BLaER1 (cell line): ENCODE data around the gene LRRC27.

Experiments used
- H3K27ac ChIP-seq: shearing (Covaris generic); formaldehyde crosslinking; 2 replicates; pipeline ENCODE4 v1.8.1; 2022
- H3K27me3 ChIP-seq: shearing (Covaris generic); formaldehyde crosslinking; 2 replicates; pipeline ENCODE4 v1.8.1; 2022
- H3K36me3 ChIP-seq: shearing (Covaris generic); formaldehyde crosslinking; 2 replicates; pipeline ENCODE4 v1.8.1; 2022
- H3K4me1 ChIP-seq: shearing (Covaris generic); formaldehyde crosslinking; 2 replicates; pipeline ENCODE4 v1.8.1; 2022
- H3K4me2 ChIP-seq: shearing (Covaris generic); formaldehyde crosslinking; 2 replicates; pipeline ENCODE4 v1.8.1; 2022
- H3K4me3 ChIP-seq: shearing (Covaris generic); formaldehyde crosslinking; 2 replicates; pipeline ENCODE4 v1.8.1; 2022
- H3K9ac ChIP-seq: shearing (Covaris generic); formaldehyde crosslinking; 2 replicates; pipeline ENCODE4 v1.8.1; 2022
- H3K9me3 ChIP-seq: shearing (Covaris generic); formaldehyde crosslinking; 2 replicates; pipeline ENCODE4 v1.8.1; 2022
- H4K20me1 ChIP-seq: shearing (Covaris generic); formaldehyde crosslinking; 2 replicates; pipeline ENCODE4 v1.8.1; 2022
- Cebpa-rat ChIP-seq: shearing (Covaris generic); IDR thresholded peaks from 2 replicates; pipeline ENCODE4 v1.8.1; 2022

The LRRC27 gene

GRCh38 chr10:132403511-132404168, 71.6 kb downstream of the LRRC27 start:
- no peak for TF ChIP-seq Cebpa-rat
- H3K27me3 ChIP-seq, result no peaks in the 10 kb centered on the region
- peaks cover 66% of the 10 kb centered on the region for H4K20me1 ChIP-seq
- no peaks in the 10 kb centered on the region for H3K9me3 ChIP-seq
- no peak overlapping the region for H3K4me3 ChIP-seq
- H3K9ac ChIP-seq, result no peak overlapping the region
- no peak overlapping the region for H3K27ac ChIP-seq
- peaks cover 18% of the 10 kb centered on the region for H3K36me3 ChIP-seq
- H3K4me1 ChIP-seq, result peaks cover 91% of the 10 kb centered on the region
- H3K4me2 ChIP-seq, result peak overlapping the region; percentile 99

- H3K36me3 ChIP-seq, result peaks cover 18% of the 10 kb centered on the region
- peaks cover 91% of the 10 kb centered on the region for H3K4me1 ChIP-seq
- no peaks in the 10 kb centered on the region for H3K9me3 ChIP-seq
- H3K4me2 ChIP-seq, result peak overlapping the region; percentile 99
- no peak for TF ChIP-seq Cebpa-rat
- peaks cover 66% of the 10 kb centered on the region for H4K20me1 ChIP-seq
- H3K9ac ChIP-seq, result no peak overlapping the region
- H3K4me3 ChIP-seq, result no peak overlapping the region
- H3K27me3 ChIP-seq, result no peaks in the 10 kb centered on the region
- no peak overlapping the region for H3K27ac ChIP-seq
Measured at GRCh38 chr10:132404169-132404880, 72.3 kb downstream of the LRRC27 start.

GRCh38 chr10:132404911-132405462, 73.0 kb downstream of the LRRC27 start:
- Histone ChIP-seq H3K9ac (no peak overlapping the region), H3K36me3 (peaks cover 18% of the 10 kb centered on the region), H3K27ac (no peak overlapping the region), H4K20me1 (peaks cover 66% of the 10 kb centered on the region), H3K4me1 (peaks cover 91% of the 10 kb centered on the region), H3K9me3 (no peaks in the 10 kb centered on the region), H3K27me3 (no peaks in the 10 kb centered on the region), H3K4me2 (no peak overlapping the region), H3K4me3 (no peak overlapping the region)
- no peak for TF ChIP-seq Cebpa-rat

GRCh38 chr10:132405463-132405991, 73.5 kb downstream of the LRRC27 start:
- no peak overlapping the region for H3K4me2 ChIP-seq
- TF ChIP-seq Cebpa-rat, result no peak
- peaks cover 66% of the 10 kb centered on the region for H4K20me1 ChIP-seq
- H3K27ac ChIP-seq, result no peak overlapping the region
- no peaks in the 10 kb centered on the region for H3K27me3 ChIP-seq
- no peaks in the 10 kb centered on the region for H3K9me3 ChIP-seq
- peaks cover 91% of the 10 kb centered on the region for H3K4me1 ChIP-seq
- H3K9ac ChIP-seq, result no peak overlapping the region
- H3K4me3 ChIP-seq, result no peak overlapping the region
- peaks cover 18% of the 10 kb centered on the region for H3K36me3 ChIP-seq

- peaks cover 91% of the 10 kb centered on the region for H3K4me1 ChIP-seq
- H3K9ac ChIP-seq, result peak overlapping the region; percentile 50; the same call in 1 of the 2 replicates
- no peak for TF ChIP-seq Cebpa-rat
- H3K36me3 ChIP-seq, result peaks cover 18% of the 10 kb centered on the region
- no peaks in the 10 kb centered on the region for H3K9me3 ChIP-seq
- peak overlapping the region; percentile 91 for H3K4me2 ChIP-seq
- peaks cover 66% of the 10 kb centered on the region for H4K20me1 ChIP-seq
- peak overlapping the region; percentile 82 for H3K27ac ChIP-seq
- H3K4me3 ChIP-seq, result no peak overlapping the region
- H3K27me3 ChIP-seq, result no peaks in the 10 kb centered on the region
Measured at GRCh38 chr10:132406181-132406580, 74.2 kb downstream of the LRRC27 start.

- peak overlapping the region; percentile 82 for H3K27ac ChIP-seq
- H3K36me3 ChIP-seq, result peaks cover 18% of the 10 kb centered on the region
- 0 out of 2 replicates have a peak, but pooled peaks cover 1% of the 10 kb centered on the region for H3K27me3 ChIP-seq
- peak overlapping the region; percentile 91 for H3K4me2 ChIP-seq
- H3K4me3 ChIP-seq, result peak overlapping the region; percentile 44; the same call in 1 of the 2 replicates
- peaks cover 66% of the 10 kb centered on the region for H4K20me1 ChIP-seq
- peak overlapping the region; percentile 59 for H3K9ac ChIP-seq
- no peak for TF ChIP-seq Cebpa-rat
- no peaks in the 10 kb centered on the region for H3K9me3 ChIP-seq
- peaks cover 91% of the 10 kb centered on the region for H3K4me1 ChIP-seq
Measured at GRCh38 chr10:132406750-132407149, 74.8 kb downstream of the LRRC27 start.

GRCh38 chr10:132407243-132407746, 75.3 kb downstream of the LRRC27 start:
- TF ChIP-seq Cebpa-rat, result no peak
- Histone ChIP-seq H3K27ac (peak overlapping the region; percentile 82), H3K9me3 (no peaks in the 10 kb centered on the region), H3K4me1 (peaks cover 91% of the 10 kb centered on the region), H3K27me3 (peaks cover 4% of the 10 kb centered on the region; the same call in 1 of the 2 replicates), H3K4me2 (peak overlapping the region; percentile 91), H3K36me3 (peaks cover 18% of the 10 kb centered on the region), H4K20me1 (peaks cover 66% of the 10 kb centered on the region), H3K4me3 (peak overlapping the region; percentile 44), H3K9ac (peak overlapping the region; percentile 59)

GRCh38 chr10:132407846-132408278, 75.9 kb downstream of the LRRC27 start:
- Histone ChIP-seq H3K27me3 (peaks cover 4% of the 10 kb centered on the region; the same call in 1 of the 2 replicates), H3K27ac (peak overlapping the region; percentile 82), H3K9ac (peak overlapping the region; percentile 59), H3K4me2 (peak overlapping the region; percentile 91), H3K9me3 (no peaks in the 10 kb centered on the region), H4K20me1 (peaks cover 66% of the 10 kb centered on the region), H3K4me3 (peak overlapping the region; percentile 44), H3K36me3 (peaks cover 18% of the 10 kb centered on the region), H3K4me1 (peaks cover 91% of the 10 kb centered on the region)
- TF ChIP-seq Cebpa-rat, result no peak

GRCh38 chr10:132408367-132408781, 76.4 kb downstream of the LRRC27 start:
- Histone ChIP-seq H3K9me3 (no peaks in the 10 kb centered on the region), H4K20me1 (peaks cover 64% of the 10 kb centered on the region), H3K4me2 (peak overlapping the region; percentile 91), H3K4me3 (peak overlapping the region; percentile 44), H3K27ac (peak overlapping the region; percentile 82), H3K9ac (peak overlapping the region; percentile 59), H3K27me3 (peaks cover 4% of the 10 kb centered on the region; the same call in 1 of the 2 replicates), H3K36me3 (peaks cover 18% of the 10 kb centered on the region), H3K4me1 (peaks cover 91% of the 10 kb centered on the region)
- TF ChIP-seq Cebpa-rat, result no peak
